Measurements from ENCODE around the gene MAPK1IP1L. TPM values are rescaled to one million over a fixed set of nuclear protein-coding genes. Genes with fewer than 3 reads are reported as not detected.

MAPK1IP1L gene
- total RNA-seq, 1 experiment from 2014 or later, result 73.9 TPM

GRCh38 chr14:55026793-55027561 is 24.5 kb upstream of the MAPK1IP1L start, which contains the start of the genes SOCS4 and WDHD1:
Gene SOCS4, plus strand, starts transcription at chr14:55027236. Its CDS starts 15,806 bp downstream, at chr14:55043042.
Gene WDHD1, minus strand, starts transcription at chr14:55027099. Its CDS starts 312 bp downstream, at chr14:55026787.
- POLR2A ChIA-PET (ENCODE audit: unreplicated experiment), result interaction anchor here (0.5 to 1.4 kb wide), 8 partner anchors 11 to 1873 kb away, joined by 3 to 13 read pairs (median 4); partner anchors contain the start of gene MAPK1IP1L

GRCh38 chr14:55028066-55028465 is 23.4 kb upstream of the MAPK1IP1L start:
- intact Hi-C loops (cut with micrococcal nuclease), result no loop called here
- peak; percentile 29 for DNase-seq
- Histone ChIP-seq H3K79me2 (ENCODE audit: low read length) (peaks cover 86% of the 10 kb centered on the region), H3K9me3 (ENCODE audit: low read length) (no peaks in the 10 kb centered on the region), H3K27ac (ENCODE audit: low read length) (no peak overlapping the region), H3K4me1 (ENCODE audit: insufficient read depth, low read length) (peaks cover 34% of the 10 kb centered on the region), H4K20me1 (ENCODE audit: low read length) (peaks cover 35% of the 10 kb centered on the region), H2AFZ (ENCODE audit: low read length) (no peak overlapping the region), H3K9ac (ENCODE audit: low read length) (peak overlapping the region; percentile 86), H3K27me3 (ENCODE audit: low read length) (no peaks in the 10 kb centered on the region), H3K9me2 (replicated peaks; ENCODE audit: low read length) (no peaks in the 10 kb centered on the region), H3K4me2 (ENCODE audit: low read length) (peak overlapping the region; percentile 80), H3F3A (ENCODE audit: low read length, unreplicated experiment) (no peaks in the 10 kb centered on the region), H3K4me3 (ENCODE audit: low read length) (peak overlapping the region; percentile 75), H3K36me3 (ENCODE audit: low read depth, low read length) (peaks cover 12% of the 10 kb centered on the region)
- ATAC-seq, result no peak
- BruUV-seq (replicated peaks), result no TSS peak
- TF ChIP-seq EZH2 (IDR thresholded peaks at IDR 0.05; ENCODE audit: low read length, unreplicated experiment) (no peak), CTCF (conservative IDR thresholded peaks at IDR 0.05; ENCODE audit: low read depth, low read length) (no peak), EZH2phosphoT487 (IDR thresholded peaks at IDR 0.05; ENCODE audit: borderline replicate concordance, low read length) (no peak)
- CTCF ChIA-PET, result interaction anchor here (0.8 to 1.0 kb wide), 2 partner anchors 23 to 125 kb away, joined by 3 to 4 read pairs; partner anchors contain the start of genes GCH1 and MAPK1IP1L
- POLR2A ChIA-PET (ENCODE audit: unreplicated experiment), result no interaction called here

More at GRCh38 chr14:55026793-55027561, 24.5 kb upstream of the MAPK1IP1L start, which contains the start of the genes SOCS4 and WDHD1:
- Histone ChIP-seq H3K79me2 (ENCODE audit: low read length) (peaks cover 84% of the 10 kb centered on the region), H3K27ac (ENCODE audit: low read length) (peak within 1 kb of the TSS; percentile 55), H3F3A (ENCODE audit: low read length, unreplicated experiment) (no peaks in the 10 kb centered on the region), H3K27me3 (ENCODE audit: low read length) (no peaks in the 10 kb centered on the region), H2AFZ (ENCODE audit: low read length) (peak within 1 kb of the TSS; percentile 69), H3K4me1 (ENCODE audit: insufficient read depth, low read length) (peaks cover 34% of the 10 kb centered on the region), H3K36me3 (ENCODE audit: low read depth, low read length) (peaks cover 11% of the 10 kb centered on the region), H4K20me1 (ENCODE audit: low read length) (peaks cover 35% of the 10 kb centered on the region), H3K4me3 (ENCODE audit: low read length) (peak within 1 kb of the TSS; percentile 75), H3K9me2 (replicated peaks; ENCODE audit: low read length) (no peaks in the 10 kb centered on the region), H3K9me3 (ENCODE audit: low read length) (no peaks in the 10 kb centered on the region), H3K4me2 (ENCODE audit: low read length) (peak within 1 kb of the TSS; percentile 80), H3K9ac (ENCODE audit: low read length) (peak within 1 kb of the TSS; percentile 86)
- intact Hi-C loops (cut with micrococcal nuclease), result loop anchor here (1.0 kb wide), 2 partner anchors 24 to 124 kb away; partner anchors contain the start of gene MAPK1IP1L
- CTCF ChIA-PET, result interaction anchor here (0.6 to 1.7 kb wide), 6 partner anchors 11 to 463 kb away, joined by 3 to 18 read pairs (median 6); partner anchors contain the start of gene MAPK1IP1L
- BruUV-seq (replicated peaks), result no TSS peak
- ATAC-seq (peak; percentile 92), DNase-seq (peak; percentile 99)
- no peak for TF ChIP-seq EZH2phosphoT487 (IDR thresholded peaks at IDR 0.05; ENCODE audit: borderline replicate concordance, low read length)
- TF ChIP-seq CTCF (conservative IDR thresholded peaks at IDR 0.05; ENCODE audit: low read depth, low read length), result peak; percentile 34

Data from PC-3 (cell line).